ENCODE results near the gene CLIC5.

DNA sequence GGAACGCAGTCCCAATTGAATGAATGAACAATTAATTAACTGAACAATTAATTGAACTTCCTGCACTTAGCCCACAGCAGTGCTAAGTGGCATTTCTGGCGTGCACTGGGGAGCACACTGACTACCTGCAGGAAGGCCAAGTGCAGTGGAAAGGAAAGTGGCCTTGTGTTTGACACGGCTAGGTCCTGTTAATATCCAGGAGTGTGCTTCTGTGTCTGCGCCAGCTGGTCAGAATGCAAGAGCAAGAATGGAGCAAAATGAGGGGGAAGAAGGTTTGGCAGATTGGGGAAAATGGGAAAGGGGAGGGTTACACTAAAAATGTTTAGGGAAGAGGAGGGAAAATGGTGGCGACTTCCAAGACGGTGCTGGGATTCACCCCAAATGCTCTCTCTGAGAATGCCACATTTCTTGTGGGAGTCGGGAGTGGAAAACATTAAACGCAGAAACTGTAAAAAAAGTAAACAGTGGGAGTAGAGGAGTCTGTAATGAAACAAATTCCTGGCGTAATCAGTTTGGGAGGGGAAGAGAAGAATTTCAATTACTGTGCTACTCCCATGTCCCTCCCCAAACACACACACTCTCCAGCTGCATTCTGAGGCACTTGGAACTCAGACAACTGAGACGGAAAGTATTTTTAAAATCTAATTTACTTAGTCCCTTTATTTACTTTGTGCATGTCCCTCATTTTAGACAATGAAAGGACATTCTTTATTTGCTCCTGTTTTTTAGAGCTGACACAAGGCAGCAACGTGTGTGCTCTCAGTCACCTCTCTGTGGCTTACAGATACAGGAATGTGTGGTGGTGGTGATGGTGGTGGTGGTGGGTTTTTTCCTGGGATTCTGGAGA is 64.1 kb downstream of the CLIC5 start:
- TF ChIP-seq, protein P1, sequence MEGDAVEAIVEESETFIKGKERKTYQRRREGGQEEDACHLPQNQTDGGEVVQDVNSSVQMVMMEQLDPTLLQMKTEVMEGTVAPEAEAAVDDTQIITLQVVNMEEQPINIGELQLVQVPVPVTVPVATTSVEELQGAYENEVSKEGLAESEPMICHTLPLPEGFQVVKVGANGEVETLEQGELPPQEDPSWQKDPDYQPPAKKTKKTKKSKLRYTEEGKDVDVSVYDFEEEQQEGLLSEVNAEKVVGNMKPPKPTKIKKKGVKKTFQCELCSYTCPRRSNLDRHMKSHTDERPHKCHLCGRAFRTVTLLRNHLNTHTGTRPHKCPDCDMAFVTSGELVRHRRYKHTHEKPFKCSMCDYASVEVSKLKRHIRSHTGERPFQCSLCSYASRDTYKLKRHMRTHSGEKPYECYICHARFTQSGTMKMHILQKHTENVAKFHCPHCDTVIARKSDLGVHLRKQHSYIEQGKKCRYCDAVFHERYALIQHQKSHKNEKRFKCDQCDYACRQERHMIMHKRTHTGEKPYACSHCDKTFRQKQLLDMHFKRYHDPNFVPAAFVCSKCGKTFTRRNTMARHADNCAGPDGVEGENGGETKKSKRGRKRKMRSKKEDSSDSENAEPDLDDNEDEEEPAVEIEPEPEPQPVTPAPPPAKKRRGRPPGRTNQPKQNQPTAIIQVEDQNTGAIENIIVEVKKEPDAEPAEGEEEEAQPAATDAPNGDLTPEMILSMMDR (IDR thresholded peaks at IDR 0.05), result no peak
- TF ChIP-seq POLR2A (IDR thresholded peaks at IDR 0.05), result no peak

Data from testis (tissue), 2 donors.